Kidney tubule cell (primary cell): Measurements from ENCODE around the gene ZNF280B.
"Not testable (repeated sequence)": the region's sequence is repeated elsewhere in the genome, so short reads cannot be mapped to it uniquely, and the experiment has no call there.

ENCODE experiments used
- DNase-seq: peaks from one replicate; pipeline ENCODE4 v3.0.0-alpha.2; 2018; ENCODE audit warnings: low spot score

The ZNF280B gene

DNA sequence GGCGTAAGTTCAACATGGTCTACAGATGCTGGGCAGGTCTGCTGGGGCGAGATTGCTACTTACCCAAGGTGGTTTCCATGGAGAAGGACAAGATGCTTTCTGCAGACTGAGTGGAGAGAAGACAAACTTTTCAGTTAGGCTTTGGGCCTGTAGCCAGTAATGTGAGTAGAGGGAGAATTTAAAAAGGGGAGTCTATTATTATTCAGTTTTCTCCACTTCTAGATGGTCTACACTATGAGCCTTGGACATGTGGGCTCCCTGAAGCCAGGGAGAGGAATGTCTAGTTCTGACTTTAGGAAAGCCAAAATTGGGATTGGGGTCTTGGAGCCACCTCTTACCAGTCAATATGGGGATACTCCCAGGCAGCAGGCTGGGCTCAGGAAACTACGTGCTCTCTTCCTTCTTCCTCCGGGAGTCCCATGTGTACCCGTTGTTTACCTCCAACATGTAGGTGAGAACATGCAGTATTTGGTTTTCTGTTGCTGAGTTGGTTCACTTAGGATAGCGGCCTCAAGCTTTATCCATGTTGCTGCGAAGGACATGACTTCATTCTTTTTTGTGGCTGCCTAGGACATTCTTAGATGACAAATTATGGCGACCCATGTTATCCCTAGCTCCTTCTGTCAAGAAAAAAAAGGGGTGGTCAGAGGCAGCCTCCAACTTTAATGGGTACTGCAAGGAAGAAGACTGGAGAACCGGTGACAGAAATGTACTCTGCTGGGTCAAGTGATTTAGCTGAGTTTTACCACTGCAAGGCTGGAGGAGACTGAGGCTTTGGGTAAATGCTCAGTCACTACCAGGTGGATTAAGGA, 26.3 kb upstream of the ZNF280B start:
- no peak for DNase-seq

DNA sequence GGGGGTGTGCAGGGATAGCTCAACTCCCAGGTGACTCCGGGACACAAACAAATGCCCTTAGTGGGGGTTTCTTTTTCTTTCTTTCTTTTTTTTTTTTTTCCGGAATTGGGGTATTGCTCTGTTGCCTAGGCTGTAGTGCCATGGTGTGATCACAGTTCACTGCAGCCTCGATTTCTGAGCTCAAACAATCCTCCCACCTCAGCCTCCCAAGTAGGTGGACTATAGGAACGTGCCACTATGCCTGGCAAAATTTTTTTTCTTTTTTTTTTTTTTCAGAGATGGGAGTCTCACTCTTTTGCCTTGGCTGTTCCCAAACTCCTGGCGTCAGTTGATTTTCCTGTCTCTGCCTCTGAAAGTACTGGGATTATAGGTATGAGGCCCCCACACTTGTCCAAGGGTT, 25.3 kb upstream of the ZNF280B start:
- no peak for DNase-seq

DNA sequence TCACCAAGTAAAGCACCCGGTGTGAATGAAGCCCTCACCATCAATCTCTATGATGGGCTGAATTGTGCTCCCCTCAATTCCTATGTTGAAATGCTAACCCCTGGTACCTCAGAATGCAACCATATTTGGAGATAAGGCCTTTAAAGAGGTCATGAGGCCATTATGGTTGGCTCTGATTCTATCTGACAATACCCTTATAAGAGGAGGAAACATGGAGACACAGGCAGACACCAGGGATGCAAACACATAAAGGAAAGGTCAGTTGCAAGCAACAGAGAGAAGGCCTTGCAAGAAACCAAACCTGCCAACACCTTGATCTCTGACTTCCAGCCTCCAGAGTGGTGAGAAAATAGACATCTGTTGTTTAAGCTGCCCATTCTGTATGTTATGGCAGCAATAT, 24.9 kb upstream of the ZNF280B start:
- no peak for DNase-seq

DNA sequence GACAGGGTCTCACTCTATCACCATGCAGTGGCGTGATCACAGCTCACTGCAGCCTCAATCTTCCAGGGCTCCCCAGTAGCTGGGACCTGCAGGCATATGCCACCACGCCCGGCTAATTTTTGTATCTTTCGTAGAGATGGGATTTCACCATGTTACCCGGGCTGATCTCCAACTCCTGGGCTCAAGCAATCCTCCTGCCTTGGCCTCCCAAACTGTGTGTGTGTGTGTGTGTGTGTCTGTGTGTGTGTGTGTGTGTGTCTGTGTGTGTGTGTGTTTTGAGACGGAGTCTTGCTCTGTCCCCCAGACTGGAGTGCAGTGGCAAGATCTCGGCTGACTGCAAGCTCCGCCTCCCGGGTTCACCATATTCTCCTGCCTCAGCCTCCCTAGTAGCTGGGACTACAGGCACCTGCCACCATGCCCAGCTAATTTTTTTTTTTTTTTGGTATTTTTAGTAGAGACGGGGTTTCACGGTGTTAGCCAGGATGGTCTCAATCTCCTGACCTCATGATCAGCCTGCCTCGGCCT, 24.1 kb upstream of the ZNF280B start:
- not testable (repeated sequence) for DNase-seq

DNA sequence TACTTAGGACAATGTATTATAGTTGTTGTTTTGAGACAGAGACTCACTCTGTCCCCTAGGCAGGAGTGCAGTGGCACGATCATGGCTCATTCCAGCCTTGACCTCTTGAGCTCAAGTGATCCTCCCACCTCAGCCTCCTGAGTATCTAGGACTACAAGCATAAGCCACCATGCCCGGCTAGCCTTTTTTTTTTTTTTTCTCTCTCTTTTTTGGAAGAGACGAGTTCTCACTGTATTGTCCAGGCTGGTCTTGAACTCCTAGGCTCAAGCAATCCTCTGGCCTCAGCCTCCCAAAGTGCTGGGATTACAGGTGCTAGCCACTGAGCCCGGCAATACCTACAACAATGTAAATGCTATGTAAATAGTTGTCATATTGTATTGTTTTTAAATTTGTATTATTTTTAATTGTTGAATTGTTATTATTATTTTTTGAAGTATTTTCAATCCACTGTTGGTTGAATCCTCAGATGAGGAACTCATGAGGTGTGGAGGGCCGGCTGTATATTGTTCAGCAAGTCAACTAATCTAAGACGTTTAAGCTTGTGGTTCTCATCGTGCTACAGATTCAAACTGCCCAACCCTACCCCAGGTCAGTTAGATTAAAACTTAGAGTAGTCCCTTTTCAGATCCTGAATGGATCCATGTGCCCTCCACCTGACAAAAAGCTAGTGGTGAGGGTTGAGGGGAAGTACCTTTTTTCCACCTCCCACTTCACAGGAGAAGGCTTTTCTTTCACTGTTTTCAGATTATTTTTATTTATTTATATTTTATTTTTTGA, 23.4 kb upstream of the ZNF280B start:
- DNase-seq = no peak

DNA sequence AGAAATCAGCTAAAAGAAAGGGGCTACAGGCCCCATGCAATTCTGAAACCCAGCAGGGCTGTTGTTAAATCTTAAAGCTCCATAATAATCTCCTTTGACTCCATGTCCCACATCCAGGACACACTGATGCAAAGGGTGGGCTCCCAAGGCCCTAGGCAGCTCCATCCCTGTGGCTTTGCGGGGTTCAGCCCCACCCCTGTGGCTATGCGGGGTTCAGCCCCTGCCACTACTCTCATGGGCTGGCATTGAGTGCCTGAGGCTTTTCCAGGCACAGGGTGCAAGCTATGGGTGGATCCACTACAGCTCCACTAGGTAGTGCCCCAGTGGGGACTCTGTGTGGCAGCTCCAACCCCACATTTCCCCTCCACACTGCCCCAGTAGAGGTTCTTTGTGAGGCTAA, 20.2 kb upstream of the ZNF280B start:
- DNase-seq = no peak

DNA sequence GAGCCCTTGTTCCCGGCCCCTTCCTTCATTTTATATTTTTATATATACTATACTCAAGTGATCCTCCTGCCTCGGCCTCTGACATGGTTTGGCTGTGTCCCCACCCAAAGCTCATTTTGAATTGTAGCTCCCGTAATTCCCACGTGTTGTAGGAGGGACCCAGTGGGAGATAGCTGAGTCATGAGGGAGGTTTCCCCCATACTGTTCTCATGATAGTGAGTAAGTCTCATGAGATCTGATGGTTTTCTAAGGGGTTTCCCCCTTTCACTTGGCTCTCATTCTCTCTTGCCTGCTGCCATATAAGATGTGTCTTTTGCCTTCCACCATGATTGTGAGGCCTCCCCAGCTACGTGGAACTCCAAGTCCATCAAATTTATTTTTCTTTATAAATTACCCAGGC, 18.8 kb upstream of the ZNF280B start:
- DNase-seq = no peak

DNA sequence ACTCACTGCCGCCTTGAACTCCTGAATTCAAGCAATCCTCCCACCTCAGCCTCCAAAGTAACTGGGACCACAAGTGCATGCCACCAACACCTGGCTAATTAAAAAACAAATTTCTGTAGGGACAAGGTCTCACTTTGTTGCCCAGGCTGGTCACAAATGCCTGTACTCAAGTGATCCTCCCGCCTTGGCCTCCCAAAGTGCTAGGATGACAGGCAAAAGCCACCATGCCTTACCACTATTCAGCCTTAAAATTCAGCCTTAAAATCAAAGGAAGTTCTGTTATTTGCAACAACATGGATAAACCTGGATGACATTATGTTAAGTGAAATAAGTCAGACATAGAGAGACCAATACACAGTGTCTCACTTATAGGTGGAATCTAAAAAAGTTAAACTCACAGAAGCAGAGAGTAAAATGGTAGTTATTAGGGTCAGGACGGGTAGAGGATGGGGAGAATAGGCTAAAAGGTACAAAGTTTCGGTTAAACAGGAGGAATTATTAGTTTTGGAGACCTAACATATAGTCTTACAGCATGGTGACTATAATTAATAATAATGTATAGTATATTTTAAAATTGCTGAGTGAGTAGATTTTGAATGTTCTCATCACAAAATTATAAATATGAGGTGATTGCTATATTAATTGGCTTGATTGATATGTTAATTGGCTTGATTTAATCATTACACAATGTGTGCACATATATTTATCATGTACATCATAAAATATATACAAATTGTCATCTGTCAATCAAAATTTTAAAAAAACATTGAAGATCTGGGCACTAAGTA, 17.8 kb upstream of the ZNF280B start:
- DNase-seq = no peak

DNA sequence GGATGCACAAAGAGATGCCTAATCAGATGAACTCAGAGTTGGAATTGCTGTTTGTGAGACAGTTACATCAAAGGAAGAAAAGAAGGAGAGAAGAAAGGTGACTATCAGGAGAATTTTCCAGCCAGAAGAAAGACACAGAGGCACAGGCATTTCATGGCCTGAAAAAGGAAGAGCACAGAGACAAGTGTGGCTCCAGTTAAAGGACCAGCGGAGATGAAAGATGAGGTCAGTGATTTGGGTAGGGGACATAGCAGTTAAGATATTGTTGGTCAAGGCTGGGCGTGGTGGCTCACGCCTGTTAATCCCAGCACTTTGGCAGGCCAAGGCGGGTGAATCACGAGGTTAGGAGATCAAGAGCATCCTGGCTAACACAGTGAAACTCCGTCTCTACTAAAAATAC, 15.0 kb upstream of the ZNF280B start:
- no peak for DNase-seq

DNA sequence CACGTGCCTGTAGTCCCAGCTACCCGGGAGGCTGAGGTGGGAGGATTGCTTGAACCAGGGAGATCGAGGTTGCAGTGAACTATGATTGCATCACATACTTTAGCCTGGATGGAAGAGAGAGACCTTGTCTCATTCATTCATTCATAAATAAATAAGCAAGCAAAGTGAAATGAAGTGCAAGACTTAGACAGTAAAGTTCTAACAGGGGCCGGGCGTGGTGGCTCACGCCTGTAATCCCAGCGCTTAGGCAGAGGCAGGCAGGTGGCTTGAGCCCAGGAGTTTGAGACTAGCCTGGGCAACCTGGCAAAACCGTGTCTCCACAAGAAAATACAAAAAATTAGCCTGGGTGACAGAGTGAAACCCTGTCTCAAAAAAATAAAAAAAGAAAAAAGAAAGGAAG, 13.1 kb upstream of the ZNF280B start:
- DNase-seq = no peak

DNA sequence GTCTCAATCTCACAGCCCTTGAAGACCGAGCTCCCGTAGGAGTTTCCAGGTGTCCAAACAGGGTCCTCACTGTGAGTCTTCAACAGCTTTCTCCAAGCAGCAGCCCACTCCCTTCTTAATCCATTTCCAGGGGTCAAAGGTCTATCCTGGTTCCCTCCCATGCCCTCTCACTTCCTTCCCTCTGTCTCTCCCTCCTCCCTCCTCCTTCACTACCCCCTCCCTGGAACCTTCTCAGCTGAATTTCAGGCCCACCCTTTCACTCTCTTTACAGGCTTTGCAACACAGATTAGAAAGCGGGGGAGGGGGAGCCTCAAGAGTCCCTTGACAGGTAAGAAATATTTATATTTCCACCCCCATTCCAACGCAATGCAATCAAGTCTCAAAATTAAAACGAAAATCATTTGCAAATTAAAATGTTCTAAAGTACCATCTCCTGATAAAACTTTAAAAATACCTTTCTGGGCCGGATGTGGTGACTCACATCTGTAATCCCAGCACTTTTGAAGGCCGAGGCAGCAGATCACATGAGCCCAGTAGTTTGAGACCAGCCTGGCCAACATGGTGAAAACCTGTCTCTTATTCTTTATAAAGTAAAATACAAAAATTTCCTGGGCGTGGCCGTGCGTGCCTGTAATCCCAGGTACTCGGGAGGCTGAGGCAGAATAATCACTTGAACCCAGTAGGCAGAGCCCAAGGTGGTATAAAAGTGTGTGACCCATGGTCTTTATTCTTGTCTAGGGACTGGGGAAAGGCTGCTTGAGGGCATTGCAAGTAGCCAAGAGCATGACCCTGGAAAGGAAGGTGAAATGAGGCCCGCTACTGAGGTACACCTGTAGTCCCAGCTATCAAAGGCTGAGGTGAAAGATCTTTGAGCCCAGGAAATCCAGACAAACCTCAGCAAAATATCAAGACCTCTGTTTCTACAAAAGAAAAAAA, 12.4 kb upstream of the ZNF280B start:
- no peak for DNase-seq

DNA sequence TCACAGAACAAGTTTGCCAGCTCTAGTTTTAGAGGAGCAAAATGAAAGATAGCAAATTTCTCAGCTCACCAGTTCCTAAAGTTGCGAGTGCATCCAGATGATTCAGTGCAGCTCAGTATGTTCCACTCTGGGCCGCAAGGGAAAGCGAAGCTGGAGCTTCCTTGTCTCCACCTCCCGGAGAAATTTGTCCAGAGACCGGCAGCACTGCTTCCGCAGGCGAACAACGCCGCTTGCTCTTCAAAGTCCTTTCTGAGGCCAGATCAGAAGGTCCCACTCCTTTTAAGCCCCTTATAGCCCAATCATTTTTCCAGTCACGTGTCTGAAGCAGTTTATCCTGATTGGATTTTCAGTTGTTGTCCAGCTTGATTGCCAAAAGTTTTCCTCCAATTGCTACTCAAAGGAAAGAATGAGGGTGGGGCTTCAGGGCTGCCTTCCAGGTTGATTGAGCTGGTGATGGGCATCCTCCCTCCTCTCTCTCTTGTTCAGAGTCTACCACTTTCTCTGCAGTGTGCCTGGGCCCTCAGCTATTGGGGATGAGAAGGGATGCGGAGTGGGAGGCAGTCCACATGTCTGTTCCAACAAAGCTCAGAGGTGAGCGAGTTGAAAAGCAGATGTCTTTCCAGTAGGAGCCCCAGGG, 11.6 kb upstream of the ZNF280B start, which contains the start of gene ZNF280A:
ZNF280A (minus strand) TSS at position 251 of the 637 bp plus-strand sequence. CDS start 4,640 bp downstream, outside the sequence.
- DNase-seq = no peak

DNA sequence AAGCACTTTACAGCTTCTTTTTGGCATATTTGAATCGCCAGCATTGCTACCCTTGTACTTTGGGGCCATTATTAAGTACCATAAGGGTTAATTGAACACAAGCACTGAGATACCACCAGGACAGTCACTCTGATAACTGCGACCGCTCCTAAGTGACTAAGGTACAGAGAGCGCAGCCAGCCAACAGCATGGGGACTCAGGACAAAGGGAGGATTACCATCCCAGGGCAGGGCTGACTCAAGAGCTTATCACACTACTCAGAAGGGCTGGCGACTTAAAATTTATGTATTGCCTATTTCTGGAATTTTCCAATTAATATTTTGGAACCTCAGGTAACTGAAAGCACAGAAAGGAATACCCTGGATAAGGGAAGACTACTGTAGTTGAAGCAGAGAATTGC, 11.0 kb upstream of the ZNF280B start:
- DNase-seq = no peak

DNA sequence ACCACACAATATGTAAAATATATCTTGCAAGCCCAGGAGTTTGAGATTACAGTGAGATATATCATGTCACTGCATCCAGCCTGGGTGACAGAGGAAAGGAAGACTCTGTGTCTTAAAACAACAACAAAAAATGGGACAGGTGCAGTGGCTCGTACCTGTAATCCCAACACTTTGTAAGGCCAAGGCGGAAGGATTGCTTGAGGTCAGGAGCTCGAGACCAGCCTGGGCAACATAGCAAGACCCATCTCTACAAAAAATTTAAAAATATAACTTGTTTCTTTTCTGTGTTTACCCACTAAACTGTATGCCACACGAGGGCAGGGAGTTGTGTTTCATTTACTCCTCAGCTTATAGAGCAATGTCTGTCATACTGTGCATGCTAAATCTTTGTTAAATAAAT, 8.4 kb upstream of the ZNF280B start:
- no peak for DNase-seq

DNA sequence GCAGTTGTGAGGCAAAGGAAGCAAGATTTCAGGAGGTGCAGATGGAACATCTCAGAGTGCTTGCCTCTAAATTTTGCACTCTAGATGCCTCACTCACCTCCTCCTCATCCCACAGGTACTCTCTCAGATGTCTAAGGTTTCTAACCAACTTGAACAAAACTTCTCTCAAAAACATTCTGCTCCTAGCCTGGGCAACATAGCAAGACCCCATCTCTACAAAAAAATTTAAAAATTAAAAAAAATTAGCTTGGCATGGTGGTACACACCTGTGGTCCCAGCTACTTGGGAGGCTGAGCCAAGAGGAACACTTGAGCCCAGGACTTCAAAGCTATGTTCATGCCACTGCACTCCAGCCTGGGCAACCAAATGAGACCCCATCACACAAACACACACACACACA, 7.3 kb upstream of the ZNF280B start:
- no peak for DNase-seq

DNA sequence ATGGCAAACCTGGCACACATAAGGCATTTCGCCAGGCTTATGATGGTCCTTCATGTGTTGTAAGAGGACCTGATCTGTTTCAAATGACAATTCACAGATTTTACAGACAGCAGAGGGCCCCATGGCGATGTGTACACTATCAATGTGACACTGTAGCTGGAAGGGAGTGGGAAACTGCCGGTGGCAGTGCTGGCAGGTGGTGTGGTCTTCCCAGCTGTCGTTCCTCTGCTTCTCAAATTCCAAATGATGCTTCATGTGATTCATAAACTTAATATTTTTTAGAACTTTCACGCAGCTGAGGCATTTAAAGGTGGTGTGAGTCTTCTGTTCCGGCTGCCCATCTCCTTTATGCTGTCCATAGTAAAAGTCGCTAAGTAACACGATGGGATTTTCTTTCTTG, 5.9 kb upstream of the ZNF280B start:
- DNase-seq = not testable (repeated sequence)

DNA sequence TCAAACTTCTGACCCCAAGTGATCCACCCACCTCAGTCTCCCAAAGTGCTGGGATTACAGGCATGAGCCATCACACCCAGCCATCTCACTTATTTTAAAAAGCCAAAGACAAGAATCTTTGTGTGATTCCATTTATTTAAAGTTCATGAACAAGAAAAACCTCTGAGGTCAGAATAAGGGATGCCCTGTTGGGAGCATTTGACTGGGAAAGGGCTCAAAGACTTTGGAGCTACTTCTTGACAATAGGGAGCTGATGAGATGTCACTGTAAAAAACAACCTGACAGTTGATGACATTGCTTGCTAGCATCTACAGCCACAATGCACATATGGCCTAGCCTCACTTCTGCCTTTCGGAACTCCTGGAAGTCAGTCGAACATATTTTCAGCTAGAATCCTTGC, 5.1 kb upstream of the ZNF280B start:
- DNase-seq = no peak

DNA sequence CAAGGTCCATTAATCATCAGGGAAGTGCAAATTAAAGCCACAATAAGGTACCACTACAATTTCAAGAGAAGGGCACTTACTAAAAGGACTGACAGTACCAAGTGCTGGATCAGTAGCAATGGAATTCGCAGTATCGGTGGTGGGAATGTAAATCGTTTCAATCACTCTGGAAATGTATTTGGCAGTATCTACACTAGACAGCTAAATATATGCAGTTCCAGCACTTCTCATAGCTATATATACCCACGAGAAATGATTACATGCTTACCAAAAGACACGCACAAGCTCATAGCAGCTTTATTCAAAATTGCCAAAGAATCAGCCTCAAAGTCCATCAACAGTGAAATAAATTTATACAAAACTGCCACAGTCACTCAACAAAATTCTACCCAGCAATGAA, 4.4 kb upstream of the ZNF280B start:
- no peak for DNase-seq

DNA sequence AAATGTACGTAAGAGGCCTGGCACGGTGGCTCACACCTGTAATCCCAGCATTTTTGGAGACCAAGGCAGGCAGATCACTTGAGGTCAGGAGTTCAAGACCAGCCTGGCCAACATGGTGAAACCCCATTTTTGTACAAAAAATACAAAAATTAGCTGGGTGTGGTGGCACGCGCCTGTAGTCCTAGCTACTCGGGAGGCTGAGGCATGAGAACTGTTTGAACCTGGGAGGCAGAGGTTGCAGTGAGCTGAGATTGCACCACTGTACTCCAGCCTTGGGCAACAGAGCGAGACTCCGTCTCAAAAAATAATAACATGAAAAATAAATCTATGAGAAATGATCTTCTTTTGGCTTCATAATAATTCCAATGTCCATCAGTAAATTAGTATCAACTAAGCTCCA, 2.3 kb upstream of the ZNF280B start:
- not testable (repeated sequence) for DNase-seq

DNA sequence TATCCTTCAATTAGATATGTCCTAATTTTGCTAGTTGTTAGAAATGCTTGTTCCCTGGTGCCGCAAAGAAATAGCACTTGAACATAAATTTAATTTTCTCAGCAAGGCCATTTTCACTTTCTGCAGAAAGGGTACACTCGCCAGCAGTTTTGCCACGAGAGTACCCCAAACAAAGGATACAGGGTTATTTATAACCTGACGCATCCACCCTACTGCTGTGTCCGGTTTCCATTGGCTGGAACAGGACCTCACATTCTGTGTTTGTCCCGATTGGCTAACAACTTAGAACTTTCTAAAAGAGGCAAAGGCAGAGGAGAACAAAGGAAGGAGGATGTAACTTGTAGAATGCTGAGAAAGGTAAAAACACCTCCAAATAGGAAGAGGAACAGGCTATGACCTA, 1.4 kb upstream of the ZNF280B start:
- DNase-seq = not testable (repeated sequence)
